ENCODE measurements around the gene HOXC13.

HOXC13 gene

DNA sequence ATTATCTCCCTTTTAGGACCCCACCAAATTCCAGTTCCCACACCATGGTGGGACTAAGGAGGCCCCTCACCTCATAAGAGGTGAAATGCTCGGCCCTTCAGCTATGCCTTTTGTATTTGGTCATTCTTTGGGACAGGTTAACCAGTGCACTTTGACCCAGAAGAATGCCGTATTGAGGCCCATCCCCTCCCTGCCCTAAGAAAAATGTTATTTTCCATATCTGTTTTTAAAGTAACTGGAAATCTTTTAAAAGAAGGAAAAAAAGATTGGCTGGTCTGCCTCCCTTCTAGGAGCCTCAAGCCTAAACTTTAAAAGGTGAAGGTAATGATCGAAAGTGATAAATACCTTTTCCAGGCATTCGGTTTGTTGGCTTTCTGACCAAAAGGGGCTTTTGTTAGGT lies 5.7 kb upstream of the HOXC13 start:
- Histone ChIP-seq H3K27ac (no peak overlapping the region), H3K4me3 (no peak overlapping the region)
- TF ChIP-seq, protein P1, sequence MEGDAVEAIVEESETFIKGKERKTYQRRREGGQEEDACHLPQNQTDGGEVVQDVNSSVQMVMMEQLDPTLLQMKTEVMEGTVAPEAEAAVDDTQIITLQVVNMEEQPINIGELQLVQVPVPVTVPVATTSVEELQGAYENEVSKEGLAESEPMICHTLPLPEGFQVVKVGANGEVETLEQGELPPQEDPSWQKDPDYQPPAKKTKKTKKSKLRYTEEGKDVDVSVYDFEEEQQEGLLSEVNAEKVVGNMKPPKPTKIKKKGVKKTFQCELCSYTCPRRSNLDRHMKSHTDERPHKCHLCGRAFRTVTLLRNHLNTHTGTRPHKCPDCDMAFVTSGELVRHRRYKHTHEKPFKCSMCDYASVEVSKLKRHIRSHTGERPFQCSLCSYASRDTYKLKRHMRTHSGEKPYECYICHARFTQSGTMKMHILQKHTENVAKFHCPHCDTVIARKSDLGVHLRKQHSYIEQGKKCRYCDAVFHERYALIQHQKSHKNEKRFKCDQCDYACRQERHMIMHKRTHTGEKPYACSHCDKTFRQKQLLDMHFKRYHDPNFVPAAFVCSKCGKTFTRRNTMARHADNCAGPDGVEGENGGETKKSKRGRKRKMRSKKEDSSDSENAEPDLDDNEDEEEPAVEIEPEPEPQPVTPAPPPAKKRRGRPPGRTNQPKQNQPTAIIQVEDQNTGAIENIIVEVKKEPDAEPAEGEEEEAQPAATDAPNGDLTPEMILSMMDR (IDR thresholded peaks at IDR 0.05), result no peak
- DNase-seq (ENCODE audit: low spot score), result no peak

DNA sequence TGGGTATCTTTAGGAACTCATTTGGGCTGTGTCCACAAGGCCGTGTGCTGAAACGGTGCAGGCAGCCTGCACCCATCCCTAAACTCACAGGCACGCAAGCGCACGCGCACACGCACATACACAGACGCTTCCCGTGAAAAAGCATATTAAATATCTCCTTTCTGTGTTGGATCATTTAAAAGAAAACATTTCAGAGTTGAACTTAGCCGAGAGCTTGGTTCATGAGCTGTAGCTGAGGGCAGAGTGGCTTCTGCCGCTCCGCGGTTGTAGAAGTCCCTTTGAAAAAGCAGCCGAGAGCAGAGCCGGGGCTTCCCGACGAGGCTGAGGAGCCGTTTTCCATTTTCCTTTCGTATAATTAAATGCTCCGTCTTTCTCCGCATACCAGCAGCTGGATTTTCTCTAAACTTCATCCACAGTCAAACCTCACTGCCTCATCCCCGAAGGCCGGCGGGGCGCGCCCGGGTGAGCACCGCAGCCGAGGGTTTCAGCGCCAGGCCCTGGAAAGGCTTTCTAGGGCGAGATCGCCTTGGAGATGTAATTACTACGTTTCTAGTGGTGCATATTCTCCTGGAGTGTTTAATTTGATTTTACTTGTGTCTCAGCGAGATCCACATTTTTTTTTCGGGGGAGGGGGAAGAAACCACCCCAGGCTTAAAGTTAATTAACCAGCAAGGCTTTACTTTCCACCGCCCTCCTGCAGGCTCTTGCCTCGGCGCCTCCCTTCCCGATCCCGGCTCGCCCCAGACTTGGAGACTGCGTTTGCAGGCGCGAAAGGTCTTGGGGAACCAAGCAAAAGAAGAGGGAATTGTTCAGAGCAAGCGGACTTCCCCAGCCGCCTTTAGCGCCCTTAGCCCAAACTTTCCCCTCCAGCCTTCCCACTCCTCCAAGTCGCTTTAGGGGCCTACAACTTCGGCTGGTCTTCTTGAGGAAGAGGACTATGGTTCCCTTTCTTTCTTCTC lies 3.0 kb upstream of the HOXC13 start:
- Histone ChIP-seq H3K27ac (no peak overlapping the region), H3K4me3 (peak overlapping the region; percentile 51)
- DNase-seq (ENCODE audit: low spot score), result no peak
- TF ChIP-seq, protein P1 (IDR thresholded peaks at IDR 0.05), result no peak

DNA sequence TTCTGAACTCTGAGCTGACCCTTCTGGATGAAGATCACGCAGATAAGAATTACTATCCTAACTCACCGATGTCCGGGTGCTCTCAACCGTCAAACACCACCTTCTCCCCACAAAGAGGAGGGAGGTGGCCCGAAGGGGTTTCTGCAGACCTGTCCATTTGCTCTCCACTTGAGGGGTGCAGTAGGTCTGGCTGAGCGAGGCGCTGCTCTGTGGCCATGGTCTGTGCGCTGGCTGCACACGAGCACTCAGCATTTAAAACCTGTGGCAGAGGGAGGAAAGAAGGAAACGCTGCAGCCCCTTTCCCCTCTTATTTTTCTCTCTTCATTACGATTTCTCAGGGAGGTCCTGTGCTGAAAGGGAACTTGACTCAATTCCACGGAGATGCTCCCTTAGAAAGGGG lies 1.5 kb upstream of the HOXC13 start:
- Histone ChIP-seq H3K27ac (no peak overlapping the region), H3K4me3 (no peak overlapping the region)
- TF ChIP-seq, protein P1 (IDR thresholded peaks at IDR 0.05), result no peak
- no peak for DNase-seq (ENCODE audit: low spot score)

DNA sequence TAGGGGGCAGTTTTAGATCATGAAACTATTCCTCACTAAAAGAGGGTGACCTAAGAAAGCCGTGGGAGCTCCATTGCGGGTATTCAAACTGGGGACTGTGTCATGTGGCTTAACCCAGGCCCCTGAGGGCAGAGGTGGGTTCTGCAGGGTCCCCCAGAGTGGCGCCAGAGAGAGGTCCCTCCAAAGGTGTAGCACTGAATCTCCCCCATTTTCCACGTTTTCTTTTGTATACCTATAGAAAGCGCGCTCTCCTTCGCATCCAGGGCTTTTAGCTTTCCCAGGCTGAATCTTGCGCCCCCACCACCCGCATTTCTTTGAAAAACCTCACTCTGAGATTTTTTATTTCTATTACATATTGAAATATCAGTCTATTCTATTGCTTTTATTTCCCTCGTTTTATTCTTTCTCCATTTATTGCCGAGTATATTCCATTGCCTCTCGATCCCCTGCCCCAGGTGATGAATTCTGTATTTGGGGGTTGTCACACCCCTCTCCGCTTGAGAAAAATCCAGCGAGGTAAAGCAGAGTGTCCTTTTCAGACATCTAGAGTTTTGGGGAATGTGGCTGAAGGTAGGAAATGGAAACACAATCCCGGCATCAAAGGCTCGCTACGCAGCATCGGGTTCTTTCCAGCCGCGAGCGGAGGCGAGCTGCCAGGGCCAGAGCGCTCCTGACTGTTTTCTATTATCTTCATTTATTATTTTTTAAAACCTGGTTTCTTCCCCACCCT lies 870 bp upstream of the HOXC13 start:
- TF ChIP-seq, protein P1 (IDR thresholded peaks at IDR 0.05), result no peak
- Histone ChIP-seq H3K4me3 (no peak overlapping the region), H3K27ac (no peak overlapping the region)
- no peak for DNase-seq (ENCODE audit: low spot score)

DNA sequence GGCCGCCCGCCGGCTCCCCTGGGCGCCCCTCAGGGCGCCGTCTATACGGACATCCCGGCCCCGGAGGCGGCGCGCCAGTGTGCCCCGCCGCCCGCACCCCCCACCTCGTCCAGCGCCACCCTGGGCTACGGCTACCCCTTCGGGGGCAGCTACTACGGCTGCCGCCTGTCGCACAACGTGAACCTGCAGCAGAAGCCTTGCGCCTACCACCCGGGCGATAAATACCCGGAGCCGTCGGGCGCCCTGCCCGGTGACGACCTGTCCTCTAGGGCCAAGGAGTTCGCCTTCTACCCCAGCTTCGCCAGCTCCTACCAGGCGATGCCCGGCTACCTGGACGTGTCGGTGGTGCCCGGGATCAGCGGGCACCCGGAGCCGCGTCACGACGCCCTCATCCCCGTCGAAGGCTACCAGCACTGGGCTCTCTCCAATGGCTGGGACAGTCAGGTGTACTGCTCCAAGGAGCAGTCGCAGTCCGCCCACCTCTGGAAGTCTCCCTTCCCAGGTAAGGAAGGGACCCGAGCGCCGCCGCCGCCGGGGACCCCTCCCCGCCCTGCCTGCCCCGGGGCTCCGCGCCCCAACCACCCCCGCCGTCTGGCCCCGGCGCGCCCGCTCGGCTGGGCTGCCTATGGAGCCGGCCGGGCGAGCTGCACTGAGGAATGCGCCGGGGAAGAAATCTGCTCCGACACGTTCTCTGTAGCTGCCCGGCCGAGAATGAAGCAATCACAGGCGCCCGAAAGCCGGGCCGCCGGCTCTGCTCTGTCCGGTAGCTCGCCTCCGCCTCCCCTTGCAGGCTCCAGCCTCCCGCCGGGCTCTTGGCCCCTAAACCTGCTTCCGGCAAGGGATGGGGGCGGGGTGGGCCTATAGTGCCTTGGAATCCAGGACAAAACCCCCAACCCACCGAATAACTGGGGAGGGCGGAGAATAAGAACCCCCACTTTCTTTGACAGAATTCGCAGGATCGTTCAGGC lies 794 bp downstream of the HOXC13 start:
- DNase-seq (ENCODE audit: low spot score), result no peak
- Histone ChIP-seq H3K4me3 (peak overlapping the region; percentile 28), H3K27ac (no peak overlapping the region)
- TF ChIP-seq, protein P1 (IDR thresholded peaks at IDR 0.05), result no peak

DNA sequence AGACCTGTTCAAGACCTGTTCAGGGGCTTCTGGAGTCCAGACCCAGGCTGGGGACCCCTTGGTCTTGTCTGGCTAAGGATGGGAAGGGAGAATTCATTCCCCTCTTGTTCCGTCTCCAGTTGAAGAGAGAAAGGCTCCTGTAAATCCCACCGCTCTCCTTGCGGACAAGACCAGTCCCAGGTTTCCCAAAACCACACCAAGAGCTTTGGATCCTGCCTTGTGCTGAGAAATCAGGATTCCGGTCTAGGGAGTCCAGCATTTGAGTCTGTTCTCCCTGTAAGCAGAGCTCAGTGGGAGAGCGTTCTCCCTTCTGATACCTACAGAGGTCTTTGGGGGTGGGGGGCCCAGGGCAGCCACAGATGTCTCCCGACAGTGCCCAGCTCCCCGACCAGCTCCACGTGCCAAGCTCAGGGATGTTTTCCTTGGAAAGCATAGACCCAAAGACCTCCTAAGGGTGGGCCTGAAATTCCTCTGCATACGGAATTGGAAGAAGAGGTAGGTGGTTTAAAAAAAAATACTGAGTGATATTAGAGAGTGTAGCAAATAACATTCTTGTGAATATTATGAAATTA lies 1.9 kb downstream of the HOXC13 start:
- TF ChIP-seq, protein P1 (IDR thresholded peaks at IDR 0.05), result no peak
- no peak overlapping the region for H3K4me3 ChIP-seq

More for the DNA sequence above, 1.9 kb downstream of the HOXC13 start:
- no peak overlapping the region for H3K27ac ChIP-seq
- DNase-seq (ENCODE audit: low spot score), result no peak
